ENCODE measurements around the gene TRPM3. TPM values are rescaled to one million over a fixed set of nuclear protein-coding genes. Genes with fewer than 3 reads are reported as not detected.
A peak's percentile ranks its signal among the peaks of the same experiment; 100 is the strongest.

TRPM3 gene
- total RNA-seq, 1 experiment from 2014 or later = not detected

GRCh38 chr9:70485273-70485858 lies 636.1 kb downstream of the TRPM3 start:
- ChIA-PET CTCF (interaction anchor here (0.9 kb wide), 1 partner anchor 67 kb away, joined by 3 read pairs; no protein-coding TSS in a partner anchor), POLR2A (no interaction called here)
- H3K9me3 ChIP-seq (ENCODE audit: control insufficient read depth, insufficient read depth, low read depth, low read length) = no peaks in the 10 kb centered on the region
- H3K27me3 ChIP-seq (ENCODE audit: control insufficient read depth, insufficient read depth, low read length) = no peaks in the 10 kb centered on the region
- in situ Hi-C loops (cut with HindIII; ENCODE audit: low pct_unique_long_range_greater_than_20kb, low sequenced_read_pairs) (no loop called here), intact Hi-C loops (cut with micrococcal nuclease; ENCODE audit: unreplicated experiment) (no loop called here)
- no TSS peak for BruUV-seq (replicated peaks)
- no peaks in the 10 kb centered on the region for H3K4me1 ChIP-seq (ENCODE audit: control insufficient read depth, insufficient read depth, low read length)
- no peak for DNase-seq (ENCODE audit: low read depth, low spot score)
- H3K36me3 ChIP-seq (ENCODE audit: control insufficient read depth, insufficient read depth, low read length) = no peaks in the 10 kb centered on the region
- no peak for ATAC-seq
- no peak overlapping the region for H3K27ac ChIP-seq (ENCODE audit: low read length)
- no peak for TF ChIP-seq SIN3A (IDR thresholded peaks at IDR 0.05; ENCODE audit: borderline replicate concordance, insufficient read depth, low read depth, low read length)
- TF ChIP-seq POLR2AphosphoS5 (IDR thresholded peaks at IDR 0.05; ENCODE audit: low read depth, low read length) = no peak
- TF ChIP-seq TCF7L2 (IDR thresholded peaks at IDR 0.05; ENCODE audit: low read depth, low read length) = no peak
- TF ChIP-seq REST (IDR thresholded peaks at IDR 0.05; ENCODE audit: insufficient read depth in 1 of 2, low read depth in 2 of 2, low read length in 1 of 2) = no peak
- TF ChIP-seq CTCF (IDR thresholded peaks at IDR 0.05) = no peak
- H3K4me3 ChIP-seq (ENCODE audit: low read depth in 2 of 2, low read length in 2 of 2) = no peak overlapping the region

DNA sequence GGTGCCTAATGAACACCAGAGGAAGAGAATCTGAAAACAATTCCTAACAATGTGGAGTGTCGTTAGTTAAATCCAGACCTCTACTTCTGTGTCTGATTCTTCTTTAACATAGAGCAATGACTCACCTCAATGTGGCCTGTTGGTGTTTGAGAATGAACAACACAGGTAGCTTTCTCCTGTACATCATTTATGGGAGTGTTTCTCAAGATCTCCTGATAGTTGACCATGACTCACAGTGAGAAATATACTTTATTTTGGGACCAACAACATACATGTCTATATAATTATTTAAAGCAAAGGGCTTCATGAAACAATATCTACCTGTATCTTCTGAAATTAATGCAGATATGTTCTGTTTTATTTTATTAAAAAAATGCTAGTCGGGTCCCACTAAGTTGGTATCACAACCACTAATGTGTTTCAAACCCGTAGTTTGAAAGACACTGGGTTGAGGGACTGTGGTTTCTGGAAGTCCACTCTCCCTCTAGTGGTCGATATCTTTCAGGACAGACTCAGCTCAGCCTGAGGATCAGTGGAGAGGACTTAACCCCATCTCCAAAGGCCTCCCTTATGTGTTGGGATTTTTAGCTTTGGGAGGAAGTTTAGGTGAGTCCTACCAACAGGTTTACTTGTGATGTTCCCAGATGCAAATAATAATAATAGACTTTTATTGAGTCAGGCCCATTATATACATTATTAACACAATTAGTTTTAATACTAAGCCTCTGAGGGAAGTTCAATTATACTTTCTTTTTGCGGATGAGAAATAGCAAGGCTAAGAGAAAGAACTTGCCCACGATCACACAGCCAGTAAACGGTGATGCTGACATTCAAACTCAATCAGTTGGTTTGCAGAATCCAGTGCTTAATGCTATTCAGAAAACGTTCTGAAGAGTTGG lies 636.9 kb downstream of the TRPM3 start:
- no peak for TF ChIP-seq TCF7L2 (IDR thresholded peaks at IDR 0.05; ENCODE audit: low read depth, low read length)
- peak; percentile 78 for TF ChIP-seq CTCF (IDR thresholded peaks at IDR 0.05)
- Histone ChIP-seq H3K4me1 (ENCODE audit: control insufficient read depth, insufficient read depth, low read length) (peaks cover 2% of the 10 kb centered on the region; the same call in 1 of the 2 replicates), H3K36me3 (ENCODE audit: control insufficient read depth, insufficient read depth, low read length) (no peaks in the 10 kb centered on the region), H3K27ac (ENCODE audit: low read length) (no peak overlapping the region), H3K9me3 (ENCODE audit: control insufficient read depth, insufficient read depth, low read depth, low read length) (no peaks in the 10 kb centered on the region), H3K4me3 (ENCODE audit: low read depth in 2 of 2, low read length in 2 of 2) (no peak overlapping the region), H3K27me3 (ENCODE audit: control insufficient read depth, insufficient read depth, low read length) (no peaks in the 10 kb centered on the region)
- POLR2A ChIA-PET = no interaction called here
- peak; percentile 94 for ATAC-seq
- intact Hi-C loops (cut with micrococcal nuclease; ENCODE audit: unreplicated experiment) (loop anchor here (5.0 kb wide), 2 partner anchors 62 to 142 kb away; no protein-coding TSS in a partner anchor), in situ Hi-C loops (cut with HindIII; ENCODE audit: low pct_unique_long_range_greater_than_20kb, low sequenced_read_pairs) (no loop called here)
- no TSS peak for BruUV-seq (replicated peaks)
- DNase-seq (ENCODE audit: low read depth, low spot score) = peak; percentile 35
- CTCF ChIA-PET = interaction anchor here (0.9 to 1.3 kb wide), 2 partner anchors 66 to 144 kb away, joined by 3 to 5 read pairs; no protein-coding TSS in a partner anchor

Data from Panc1 (cell line).